T47D (cell line): Measurements from ENCODE around the gene XPO4.
"Not testable (repeated sequence)": the region's sequence is repeated elsewhere in the genome, so short reads cannot be mapped to it uniquely, and the experiment has no call there.

Experiments
- DNase-seq, 2 experiments: peaks; one replicate each; pipeline versions ENCODE4 v3.0.0 to v3.0.0-alpha.2; 2011 to 2012; ENCODE audit warnings: low read depth in 1 of 2, low spot score in 1 of 2
- JUND ChIP-seq: IDR thresholded peaks from 2 replicates; pipeline ENCODE4 v1.6.1; 2012; ENCODE audit warnings: low read depth
- in situ Hi-C: cut with HindIII; loops from 2 replicates; pipeline ENCODE4 v1.10.0; 2016; ENCODE audit warnings: low sequenced_read_pairs, low pct_unique_long_range_greater_than_20kb

XPO4 gene

DNA sequence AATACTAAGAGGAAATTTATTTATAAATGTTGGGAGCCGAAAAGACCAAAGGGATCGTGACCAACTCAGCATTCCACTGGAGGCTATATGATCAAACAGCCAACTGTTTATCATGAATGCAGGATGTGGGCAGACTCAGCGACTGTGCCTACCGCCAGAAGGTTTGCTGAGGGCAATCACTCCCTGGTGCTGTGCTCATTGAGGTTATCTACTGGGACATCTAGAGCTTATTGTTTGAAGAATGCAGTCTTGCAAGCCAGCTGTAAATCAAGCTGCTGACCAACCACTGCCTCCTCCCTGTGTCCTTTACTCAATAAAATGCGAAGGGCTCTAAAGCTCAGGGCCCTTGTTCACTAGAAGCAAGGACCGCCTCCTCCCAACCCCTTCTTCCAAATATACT, 8.5 kb upstream of the XPO4 start:
- DNase-seq, result peak; percentile 5 to 83
- 0 out of 2 replicates have a peak, but pooled peaks have one; percentile 52 for TF ChIP-seq JUND
- in situ Hi-C loops, result no loop called here

DNA sequence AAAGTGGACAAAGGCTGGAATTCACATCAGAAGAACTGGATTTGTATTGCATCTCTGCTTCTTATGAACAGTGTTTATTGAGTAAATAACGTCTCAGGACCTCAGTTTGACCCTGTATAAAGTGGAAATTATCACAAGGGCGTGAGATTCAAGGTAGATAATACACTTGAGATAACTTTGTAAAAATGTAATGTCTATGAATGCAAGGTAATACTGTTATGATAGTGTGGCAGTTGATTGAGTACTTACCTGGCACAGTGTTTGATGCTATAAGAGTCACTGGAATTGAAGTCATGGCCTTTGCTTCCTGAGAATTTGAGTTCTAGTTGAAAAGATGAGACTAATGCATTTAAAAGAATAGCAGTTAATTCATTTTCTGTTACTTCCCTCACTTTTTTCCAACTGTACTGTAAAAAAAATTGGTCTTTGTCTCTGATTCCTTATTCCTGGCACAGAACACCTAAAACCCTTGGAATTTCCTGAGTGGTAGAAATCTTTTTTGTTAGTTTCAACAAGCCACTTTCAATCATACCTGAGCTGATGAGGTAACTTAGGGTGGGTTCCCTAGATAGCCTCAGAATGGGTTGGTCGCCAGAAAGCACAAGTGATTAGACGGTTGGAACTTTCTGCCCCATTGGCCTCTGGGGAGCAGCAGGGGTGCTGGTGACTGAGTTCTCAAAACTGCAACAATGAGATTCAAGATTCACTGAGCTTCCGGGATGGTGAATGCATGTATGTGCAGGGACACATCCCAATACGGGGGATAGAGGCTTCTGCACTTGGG, 6.4 kb upstream of the XPO4 start:
- in situ Hi-C loops, result no loop called here
- TF ChIP-seq JUND, result no peak
- DNase-seq, result peak in 1 of 2 experiments; percentile 21

DNA sequence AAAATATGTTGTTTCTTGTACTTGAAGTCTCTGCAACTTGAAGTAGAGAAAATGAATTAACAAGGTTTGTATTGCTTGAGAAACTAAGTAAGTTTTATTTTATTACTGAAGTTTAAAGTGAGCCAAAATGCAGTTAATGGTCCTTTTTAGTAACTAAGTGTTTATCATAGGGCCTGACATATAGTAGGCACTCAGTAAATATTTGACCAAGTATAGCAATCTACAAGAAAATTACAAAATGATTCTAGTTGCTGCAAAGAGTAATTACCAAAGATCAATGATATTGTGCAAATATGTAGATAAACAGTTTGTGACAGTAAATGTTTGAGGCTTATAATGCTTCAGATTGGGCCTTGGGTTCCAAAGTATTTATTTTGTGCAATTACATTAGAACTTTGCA, 2.4 kb upstream of the XPO4 start:
- in situ Hi-C loops, result no loop called here
- DNase-seq, result no peak
- no peak for TF ChIP-seq JUND

DNA sequence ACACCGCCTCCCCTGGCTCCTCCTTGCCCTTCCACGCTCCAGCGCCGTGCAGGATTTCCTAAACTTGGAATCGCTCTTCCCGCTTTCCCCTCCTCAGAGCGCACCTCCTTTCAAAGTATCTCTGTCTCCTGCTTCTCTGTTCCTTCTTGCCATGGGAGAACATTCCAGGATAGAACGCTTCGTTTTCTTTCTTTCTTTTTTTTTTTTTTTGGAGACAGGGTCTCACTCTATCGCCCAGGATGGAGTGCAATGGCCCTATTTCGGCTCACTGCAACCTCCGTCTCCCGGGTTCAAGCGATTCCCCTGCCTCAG, 574 bp upstream of the XPO4 start:
- in situ Hi-C loops, result no loop called here
- DNase-seq, result no peak

DNA sequence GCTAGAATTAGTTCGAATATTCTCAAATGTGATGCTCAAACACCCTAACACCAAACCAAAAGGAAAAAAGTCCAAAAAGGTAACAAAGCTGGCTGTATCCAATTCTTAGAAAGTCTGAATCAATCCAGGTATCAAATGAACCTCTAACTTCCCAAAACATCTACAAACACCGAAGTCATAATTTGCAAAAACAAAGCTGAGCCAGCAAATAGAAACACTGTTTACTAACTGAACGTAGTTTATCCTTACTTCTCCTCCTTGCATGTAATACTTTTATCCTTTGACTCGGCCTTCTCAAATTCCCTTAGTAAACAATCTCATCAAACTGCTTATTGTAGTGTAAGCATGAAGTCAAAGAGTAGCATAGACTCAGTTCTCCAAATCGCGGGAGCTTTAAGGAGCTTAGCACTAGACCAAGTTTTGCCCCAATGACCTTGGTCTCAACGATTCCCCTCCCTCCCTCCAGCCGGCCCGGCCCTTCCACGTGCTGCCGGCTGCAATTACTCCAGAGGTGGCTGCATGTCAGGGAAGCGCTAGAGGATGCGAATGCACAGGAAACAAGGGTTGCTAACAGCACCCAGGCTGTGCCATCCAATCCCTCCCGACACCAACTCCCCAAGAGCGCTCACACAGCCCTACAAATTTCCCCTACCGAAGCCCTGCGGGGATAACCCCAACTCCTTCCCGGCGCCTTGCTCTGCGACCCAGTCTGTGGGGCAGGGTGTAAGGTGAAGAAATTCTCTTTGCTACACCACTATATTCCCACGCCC, 693 bp downstream of the XPO4 start:
- in situ Hi-C loops, result no loop called here
- peak in 1 of 2 experiments; percentile 38 for DNase-seq
- no peak for TF ChIP-seq JUND

More for the DNA sequence above, 574 bp upstream of the XPO4 start:
- no peak for TF ChIP-seq JUND

DNA sequence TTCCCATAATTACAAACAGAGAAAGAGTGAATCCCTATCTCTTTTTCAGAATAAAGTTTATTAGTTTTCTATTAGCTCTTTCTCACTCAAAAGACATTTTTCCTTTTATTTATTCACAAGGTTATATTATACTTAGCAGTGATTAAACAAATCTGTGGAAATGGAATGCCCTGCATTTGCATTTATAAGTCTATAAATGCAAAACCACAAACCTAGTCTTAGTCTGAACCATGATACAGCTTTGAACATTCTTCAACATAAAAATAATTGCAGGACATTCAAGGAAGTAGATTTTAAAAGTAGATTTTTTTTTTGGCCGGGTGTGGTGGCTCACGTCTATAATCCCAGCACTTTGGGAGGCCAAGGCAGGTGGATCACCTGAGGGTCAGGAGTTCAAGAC, 8.3 kb downstream of the XPO4 start:
- in situ Hi-C loops, result no loop called here
- no peak for TF ChIP-seq JUND
- no peak for DNase-seq

DNA sequence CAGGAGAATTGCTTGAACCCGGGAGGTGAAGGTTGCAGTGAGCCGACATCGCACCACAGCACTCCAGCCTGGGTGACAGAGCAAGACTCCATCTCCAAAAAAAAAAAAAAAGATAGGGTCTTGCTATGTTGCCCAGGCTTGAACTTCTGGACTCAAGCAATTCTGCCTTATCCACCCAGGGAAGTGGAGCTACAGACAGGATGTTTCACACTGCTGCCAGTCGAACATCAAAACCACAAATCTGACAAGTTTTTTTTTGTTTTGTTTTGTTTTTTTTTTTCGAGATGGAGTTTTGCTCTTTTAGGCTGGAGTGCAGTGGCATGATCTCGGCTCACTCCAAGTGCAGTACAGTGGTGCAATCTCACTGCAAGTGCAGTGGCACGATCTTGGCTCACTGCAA, 10.8 kb downstream of the XPO4 start:
- DNase-seq, result no peak
- in situ Hi-C loops, result no loop called here
- TF ChIP-seq JUND, result no peak

DNA sequence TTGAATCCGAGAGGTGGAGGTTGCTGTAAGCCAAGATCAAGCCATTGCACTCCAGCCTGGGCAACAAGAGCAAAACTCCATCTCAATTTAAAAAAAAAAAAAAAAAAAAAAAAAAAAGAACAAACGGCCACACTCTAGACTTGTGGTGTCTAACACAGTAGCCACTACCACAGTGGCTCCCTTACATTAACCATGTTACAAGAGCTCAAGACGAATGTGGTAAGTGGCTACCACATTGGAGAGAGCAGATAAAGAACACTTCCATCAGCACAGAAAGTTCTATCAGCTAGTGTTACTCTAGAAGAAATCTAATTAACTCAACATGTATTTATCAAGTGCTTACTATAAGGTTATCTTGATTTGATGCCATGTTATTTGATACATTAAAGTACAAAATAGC, 11.5 kb downstream of the XPO4 start:
- no peak for DNase-seq
- in situ Hi-C loops, result no loop called here
- no peak for TF ChIP-seq JUND

DNA sequence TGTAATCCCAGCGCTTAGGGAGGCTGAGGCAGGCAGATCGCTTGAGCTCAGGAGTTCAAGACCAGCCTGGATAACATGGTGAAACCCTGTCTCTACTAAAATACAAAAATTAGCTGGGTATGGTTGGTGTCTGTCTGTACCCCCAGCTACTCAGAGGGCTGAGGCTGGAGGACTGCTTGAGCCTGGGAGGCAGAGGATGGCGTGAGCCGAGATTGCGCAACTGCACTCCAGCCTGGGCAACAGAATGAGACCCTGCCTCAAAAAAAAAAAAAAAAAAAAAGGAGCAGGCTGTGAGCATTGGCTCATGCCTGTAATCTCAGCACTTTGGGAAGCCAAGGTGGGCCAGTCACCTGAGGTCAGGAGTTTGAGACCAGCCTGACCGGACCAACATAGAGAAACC, 12.0 kb downstream of the XPO4 start:
- in situ Hi-C loops, DNase-seq: not testable (repeated sequence)

DNA sequence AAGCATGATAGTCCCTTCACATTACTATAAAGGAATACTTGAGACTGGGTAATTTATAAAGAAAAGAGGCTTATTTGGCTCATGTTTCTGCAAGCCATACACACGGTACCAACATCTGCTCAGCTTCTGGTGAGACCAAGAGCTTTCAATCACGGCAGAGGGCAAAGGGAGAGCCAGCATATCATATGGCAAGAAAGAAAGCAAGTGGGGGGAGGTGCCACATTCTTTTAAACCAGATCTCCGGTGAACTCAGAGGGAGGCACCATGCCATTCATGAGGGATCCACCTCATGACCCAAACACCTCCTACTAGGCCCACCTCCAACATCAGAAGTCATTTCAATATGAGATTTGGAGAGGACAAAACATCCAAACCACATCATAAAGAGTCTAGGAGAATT, 20.3 kb downstream of the XPO4 start:
- no peak for TF ChIP-seq JUND
- in situ Hi-C loops, result no loop called here
- DNase-seq, result no peak

DNA sequence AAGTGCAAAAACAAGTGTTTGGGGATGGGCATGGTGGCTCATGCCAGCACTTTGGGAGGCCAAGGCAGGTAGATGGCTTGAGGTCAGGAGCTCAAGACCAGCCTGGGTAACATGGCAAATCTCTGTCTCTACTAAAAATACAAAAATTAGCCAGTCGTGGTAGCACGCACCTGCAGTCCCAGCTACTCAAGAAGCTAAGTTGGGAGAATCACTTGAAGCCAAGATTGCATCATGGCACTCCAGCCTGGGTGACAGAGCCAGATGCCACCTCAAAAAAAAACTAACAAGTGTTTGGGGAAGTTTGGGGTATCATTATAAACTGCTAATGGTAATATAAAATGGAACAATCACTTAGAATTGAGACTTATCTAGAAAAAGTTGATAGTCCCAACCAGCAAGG, 24.6 kb downstream of the XPO4 start:
- DNase-seq, result no peak
- in situ Hi-C loops, result no loop called here
- TF ChIP-seq JUND, result no peak

DNA sequence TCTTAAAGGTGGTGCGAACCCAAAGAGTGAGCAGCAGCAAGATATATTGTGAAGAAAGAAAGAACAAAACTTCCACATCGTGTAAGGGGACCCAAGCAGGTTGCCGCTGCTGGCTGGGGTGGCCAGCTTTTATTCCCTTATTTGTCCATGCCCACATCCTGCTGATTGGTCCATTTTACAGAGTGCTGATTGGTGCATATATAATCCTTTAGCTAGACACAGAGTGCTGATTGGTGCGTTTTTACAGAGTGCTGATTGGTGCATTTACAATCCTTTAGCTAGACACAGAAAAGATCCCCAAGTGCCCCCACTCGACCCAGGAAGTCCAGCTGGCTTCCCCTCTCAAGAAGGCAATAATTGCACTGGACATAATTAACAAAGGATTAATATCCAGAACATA, 25.7 kb downstream of the XPO4 start:
- not testable (repeated sequence) for DNase-seq

DNA sequence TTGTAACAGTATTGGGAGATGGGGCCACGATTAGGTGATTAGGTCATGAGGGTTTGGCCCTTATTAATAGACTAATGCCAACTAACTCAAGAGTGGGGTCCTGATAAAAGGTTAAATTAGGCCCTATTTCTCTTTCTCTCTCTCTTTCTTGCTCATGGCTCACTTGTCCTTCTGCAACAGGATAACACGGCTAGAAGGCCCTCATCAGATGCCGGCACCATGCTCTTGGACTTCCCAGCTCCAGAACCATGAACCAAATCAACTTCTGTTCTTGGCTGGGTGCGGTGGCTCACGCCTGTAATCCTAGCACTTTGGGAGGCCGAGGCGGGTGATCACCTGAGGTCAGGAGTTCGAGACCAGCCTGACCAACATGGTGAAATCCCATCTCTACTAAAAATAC, 28.1 kb downstream of the XPO4 start:
- in situ Hi-C loops, DNase-seq: not testable (repeated sequence)

More for the DNA sequence above, 25.7 kb downstream of the XPO4 start:
- in situ Hi-C loops, result not testable (repeated sequence)
